Activated naive CD4-positive, alpha-beta T cell (primary cell): ENCODE results near the gene ALS2CL.

Source experiments
- DNase-seq, 4 experiments: peaks; one replicate each; lab custom pipeline; 2025; lab: John Stamatoyannopoulos, UW

ALS2CL gene

DNA sequence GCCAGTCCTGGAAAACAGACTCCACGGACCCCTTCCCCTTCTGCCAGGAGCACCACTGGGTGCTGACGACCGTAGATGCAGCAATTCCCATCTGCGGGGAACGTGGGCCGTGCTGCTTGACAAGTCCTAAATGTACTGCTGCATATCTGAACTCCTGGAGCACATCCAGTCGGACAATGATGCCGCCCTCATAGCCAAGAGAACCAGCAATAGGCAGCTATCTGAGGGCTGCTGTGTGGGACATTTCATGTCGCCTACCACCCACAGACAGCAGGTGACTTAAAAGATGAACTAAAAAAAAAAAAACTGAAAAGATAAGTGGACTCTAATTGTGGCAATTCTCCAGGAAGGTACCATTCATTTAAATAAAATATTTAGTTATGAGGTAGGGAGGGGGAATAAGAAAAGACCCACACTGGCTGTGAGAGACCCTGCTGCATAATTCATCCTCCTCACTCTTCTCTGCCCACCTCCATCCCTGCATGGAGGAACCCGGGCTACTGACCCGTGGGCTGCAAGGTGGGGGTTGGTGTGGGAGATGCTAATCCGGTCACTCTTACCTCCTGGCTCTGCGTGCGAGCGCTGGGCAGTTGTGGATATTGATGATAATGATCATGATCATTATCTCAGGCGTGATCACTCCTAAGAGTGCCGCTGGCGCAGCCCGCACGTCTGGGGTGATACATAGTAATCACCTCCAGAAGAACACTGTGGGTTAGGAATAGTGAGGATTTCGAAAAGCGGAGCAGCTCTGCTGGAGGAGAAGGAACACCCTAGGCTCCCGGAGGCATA lies 28.3 kb downstream of the ALS2CL start:
- DNase-seq: no peak

DNA sequence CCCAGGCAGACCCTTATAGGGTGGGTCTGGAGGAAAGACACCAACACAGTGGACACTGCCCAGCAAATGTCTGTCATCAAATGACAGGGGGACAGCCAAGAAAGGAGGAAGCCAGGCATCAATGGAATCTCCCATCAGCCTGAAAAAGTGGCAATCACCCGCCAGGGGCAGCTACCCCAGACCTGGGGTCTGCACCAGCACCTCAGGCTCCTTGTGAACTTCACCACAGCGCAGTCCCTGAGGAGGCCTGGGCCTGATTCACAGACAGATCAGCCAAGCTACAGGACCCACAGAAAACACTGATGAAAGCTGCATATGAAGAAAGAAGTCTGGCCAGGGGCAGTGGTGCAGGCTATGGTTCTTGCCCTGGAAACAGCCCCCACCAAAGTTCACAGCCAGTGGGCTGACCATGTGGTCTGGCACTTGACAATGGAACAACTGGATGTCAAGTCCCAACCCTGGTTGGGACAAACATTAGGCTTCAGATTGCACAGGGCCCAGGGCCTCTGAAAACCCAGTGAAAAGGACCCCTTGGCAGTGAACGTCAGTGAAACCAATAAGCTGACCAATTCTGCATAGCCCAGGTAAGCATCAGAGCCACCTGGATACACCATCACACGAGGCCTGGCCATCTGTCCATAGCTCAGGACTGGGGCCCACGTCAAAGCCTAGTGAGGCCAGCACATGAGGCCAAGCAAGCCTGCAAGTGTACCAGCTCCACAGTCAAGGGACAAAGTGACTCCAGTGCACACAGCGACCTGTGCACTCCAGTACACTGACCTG lies 29.1 kb downstream of the ALS2CL start:
- no peak for DNase-seq

DNA sequence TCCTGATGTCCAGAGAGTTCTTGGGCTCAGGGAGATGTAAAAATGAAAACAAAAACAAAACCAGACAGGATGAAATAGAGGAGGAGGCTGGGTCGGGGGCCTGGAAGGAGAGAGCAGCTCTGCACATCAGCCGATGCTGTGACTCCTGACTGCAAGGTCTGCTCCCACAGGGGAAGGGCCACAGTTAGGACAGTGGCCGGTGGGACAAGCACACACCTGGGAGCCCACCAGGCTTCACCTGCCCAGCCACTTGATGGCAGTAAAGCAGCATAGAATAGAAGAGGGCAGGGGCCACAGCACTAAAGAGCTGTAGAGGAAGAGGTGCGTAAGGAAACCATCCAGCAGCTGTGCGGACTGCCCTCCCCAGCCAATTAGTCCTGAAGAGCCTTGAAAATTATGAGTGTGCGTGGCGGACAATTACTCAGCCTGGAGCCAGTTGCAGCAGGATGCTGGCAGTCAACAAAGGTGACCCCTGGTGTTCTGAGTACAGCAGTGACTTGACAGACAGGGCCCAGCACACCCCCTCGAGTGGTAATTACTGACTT lies 29.8 kb downstream of the ALS2CL start:
- no peak for DNase-seq

- DNase-seq: no peak
Measured at GRCh38 chr3:46662771-46663551, 30.5 kb downstream of the ALS2CL start.

GRCh38 chr3:46661776-46662766 lies 31.4 kb downstream of the ALS2CL start:
- no peak for DNase-seq

- DNase-seq: no peak
Measured at GRCh38 chr3:46660543-46661523, 32.6 kb downstream of the ALS2CL start.

GRCh38 chr3:46660003-46660402 lies 33.5 kb downstream of the ALS2CL start:
- DNase-seq: no peak

DNA sequence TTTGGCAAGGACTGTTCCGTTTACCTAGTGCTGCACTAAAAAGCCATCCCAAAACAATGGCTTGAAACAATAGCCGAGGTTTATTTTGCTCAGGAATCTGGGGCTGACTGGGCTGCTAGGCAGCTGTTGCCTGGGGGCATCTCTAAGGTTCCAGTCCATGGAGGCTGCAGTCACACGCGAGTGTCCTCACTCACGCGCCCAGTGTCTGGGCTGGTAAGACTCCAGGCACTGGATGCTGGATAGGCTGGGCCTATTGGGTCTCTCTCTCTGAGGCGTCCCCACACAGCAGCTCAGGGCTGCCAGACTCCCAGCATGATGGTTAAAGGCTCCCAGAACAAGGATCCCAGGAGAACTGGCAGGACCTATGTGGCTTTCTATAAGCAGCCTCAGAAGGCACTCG lies 34.2 kb downstream of the ALS2CL start:
- no peak for DNase-seq

GRCh38 chr3:46656778-46657556 lies 36.5 kb downstream of the ALS2CL start:
- no peak for DNase-seq

DNA sequence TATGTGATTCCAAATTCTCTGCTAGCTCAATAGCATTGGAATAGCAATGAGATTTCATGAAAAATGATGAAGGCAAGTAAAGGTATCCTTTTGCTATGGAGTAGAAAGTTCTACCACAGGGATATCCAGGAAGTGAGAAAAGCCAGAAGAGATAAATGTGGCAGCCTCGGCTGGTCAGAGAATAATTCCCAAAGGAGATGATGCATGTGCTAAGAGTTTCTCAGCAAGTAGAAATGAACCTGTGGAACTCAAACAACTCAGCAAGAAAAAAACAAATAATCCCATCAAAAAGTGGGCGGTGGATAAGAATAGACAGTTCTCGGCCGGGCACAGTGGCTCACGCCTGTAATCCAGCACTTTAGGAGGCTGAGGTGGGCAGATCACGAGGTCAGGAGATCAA lies 38.2 kb downstream of the ALS2CL start:
- no peak for DNase-seq

GRCh38 chr3:46651084-46651483 lies 42.4 kb downstream of the ALS2CL start:
- no peak for DNase-seq

DNA sequence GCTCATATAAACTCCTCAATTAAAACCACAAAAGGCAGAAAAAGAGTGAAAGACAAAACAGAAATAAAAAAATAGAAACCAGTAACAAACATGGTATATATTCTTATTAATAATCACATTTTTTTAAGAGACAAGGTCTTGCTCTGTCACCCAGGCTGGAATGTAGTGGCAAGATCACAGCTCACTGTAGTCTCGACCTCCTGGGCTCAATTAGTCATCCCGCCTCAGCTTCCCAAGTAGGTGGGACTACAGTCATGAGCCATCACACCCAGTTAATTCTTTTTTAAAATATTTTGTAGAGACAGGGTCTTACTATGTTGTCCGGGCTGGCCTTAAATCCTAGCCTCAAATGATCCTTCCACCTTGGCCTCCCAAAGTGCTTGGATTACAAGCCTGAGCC lies 44.0 kb downstream of the ALS2CL start:
- no peak for DNase-seq

GRCh38 chr3:46648096-46648495 lies 45.4 kb downstream of the ALS2CL start:
- DNase-seq: no peak

GRCh38 chr3:46646700-46647099 lies 46.8 kb downstream of the ALS2CL start:
- no peak for DNase-seq

GRCh38 chr3:46643701-46644100 lies 49.8 kb downstream of the ALS2CL start:
- DNase-seq: no peak

DNA sequence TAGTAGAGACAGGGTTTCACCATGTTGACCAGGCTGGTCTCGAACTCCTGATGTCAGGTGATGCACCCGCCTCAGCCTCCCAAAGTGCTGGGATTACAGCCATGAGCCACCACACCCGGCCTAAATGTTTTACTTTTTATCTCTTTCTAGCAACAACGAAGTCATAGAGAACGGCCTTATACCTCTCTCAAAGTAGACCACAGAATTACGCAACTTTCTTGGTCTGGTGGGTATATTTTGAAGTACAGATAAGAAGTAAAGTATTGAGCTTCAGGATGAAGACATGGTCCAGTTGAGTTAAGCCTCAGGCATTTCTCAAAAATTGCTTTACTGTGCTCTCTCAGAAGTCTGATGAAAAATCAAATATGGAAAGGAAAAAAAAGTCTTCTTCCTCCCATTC lies 50.5 kb downstream of the ALS2CL start:
- no peak for DNase-seq

- no peak for DNase-seq
Measured at GRCh38 chr3:46640927-46641326, 52.6 kb downstream of the ALS2CL start.

- DNase-seq: no peak
Measured at GRCh38 chr3:46639221-46639620, 54.3 kb downstream of the ALS2CL start.

DNA sequence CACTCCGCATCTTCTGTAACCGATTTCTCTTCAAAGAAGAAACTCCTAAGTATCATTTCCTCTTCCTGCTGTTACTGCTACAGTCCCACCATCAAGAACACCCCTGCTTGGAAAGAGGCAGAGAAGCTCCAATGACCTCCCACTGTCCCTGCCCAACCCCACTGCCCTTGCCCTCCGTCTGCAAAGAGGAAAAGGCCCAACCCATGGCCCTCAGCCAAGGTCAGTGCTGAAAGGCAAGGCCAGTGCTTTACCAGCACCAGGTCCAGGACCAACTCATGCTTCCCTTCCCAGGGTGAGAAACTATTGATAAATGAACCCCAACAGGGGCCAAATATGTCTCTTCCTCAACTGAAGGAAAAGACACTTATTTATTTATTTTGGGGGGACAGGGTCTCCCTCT lies 58.6 kb downstream of the ALS2CL start:
- no peak for DNase-seq
